Measurements from ENCODE around the gene PIP5K1B. TPM values are rescaled to one million over a fixed set of nuclear protein-coding genes. Genes with fewer than 3 reads are reported as not detected.

PIP5K1B gene
- total RNA-seq, 1 experiment from 2014 or later: 0.20 TPM

- no peaks in the 10 kb centered on the region for H3K27me3 ChIP-seq (ENCODE audit: insufficient read depth, low read length)
- TF ChIP-seq EZH2 (IDR thresholded peaks at IDR 0.05) (no peak), SIN3A (IDR thresholded peaks at IDR 0.05; ENCODE audit: low read depth) (no peak), YY1 (IDR thresholded peaks at IDR 0.05; ENCODE audit: extremely low read depth, insufficient replicate concordance, low read depth, low read length) (no peak), JUND (IDR thresholded peaks at IDR 0.05) (no peak), ZNF274 (IDR thresholded peaks at IDR 0.05; ENCODE audit: low read depth, low read length) (no peak), POLR2AphosphoS5 (IDR thresholded peaks at IDR 0.05; ENCODE audit: low read depth, low read length) (no peak), SRF (IDR thresholded peaks at IDR 0.05; ENCODE audit: low read depth) (no peak), POLR2A (IDR thresholded peaks at IDR 0.05; ENCODE audit: borderline replicate concordance, extremely low read depth, insufficient read depth, insufficient read length) (no peak), REST (IDR thresholded peaks at IDR 0.05; ENCODE audit: low read depth) (no peak)
- H3K9ac ChIP-seq (ENCODE audit: low read length): no peak overlapping the region
- no peaks in the 10 kb centered on the region for H3K9me2 ChIP-seq (ENCODE audit: insufficient read depth)
- ATAC-seq: no peak
- peaks cover 87% of the 10 kb centered on the region for H3K79me2 ChIP-seq (ENCODE audit: insufficient read depth, low read length)
- H3K36me3 ChIP-seq (ENCODE audit: control insufficient read depth in 1 of 2, insufficient read depth in 2 of 2, low read length in 2 of 2): no peaks in the 10 kb centered on the region
- intact Hi-C loops (cut with micrococcal nuclease): no loop called here
- no peak overlapping the region for H3K4me2 ChIP-seq (ENCODE audit: low read length)
- DNase-seq (ENCODE audit: low read depth, low spot score): no peak
- H3K4me1 ChIP-seq (ENCODE audit: control insufficient read depth in 1 of 2, insufficient read depth in 2 of 2, low read length in 2 of 2): peaks cover 0 to 8% of the 10 kb centered on the region in 2 experiments; a peak in 2 of 4 replicates
- BruUV-seq (replicated peaks): no TSS peak
- ChIA-PET CTCF (no interaction called here), POLR2A (no interaction called here), RAD21 (ENCODE audit: low non-redundant PET in 1 of 2, low total read pairs in 2 of 2, uncharacterized antibody in 2 of 2, unreplicated experiment in 2 of 2) (no interaction called here)
- H2AFZ ChIP-seq (ENCODE audit: low read depth, low read length, poor library complexity, severe bottlenecking): no peak overlapping the region
- no peak overlapping the region for H3K27ac ChIP-seq (ENCODE audit: low read depth, low read length)
- H4K20me1 ChIP-seq (ENCODE audit: insufficient read depth): no peaks in the 10 kb centered on the region
- H3K4me3 ChIP-seq (replicated peaks in 1 of 2; ENCODE audit: low read depth in 1 of 2, low read length in 2 of 2): no peak overlapping the region
- no peaks in the 10 kb centered on the region for H3K9me3 ChIP-seq (ENCODE audit: control insufficient read depth in 1 of 2, insufficient read depth in 1 of 2, low read depth in 1 of 2, low read length in 2 of 2)
Measured at GRCh38 chr9:69040646-69041045, 335.6 kb downstream of the PIP5K1B start.

Data from HCT116 (cell line).